K562 (cell line): ENCODE results near the gene EGFR. TPM values are rescaled to one million over a fixed set of nuclear protein-coding genes. Genes with fewer than 3 reads are reported as not detected.

ENCODE experiments used
- ATAC-seq: fragments of 200-7000 bp; cut with Tn5 transposase; 3 replicates; pipeline ENCODE4 v1.9.1; 2020; ENCODE audit warnings: moderate library complexity
- BruUV-seq: library from RNA; stranded (reverse); fragments of 400-500 nt; replicated peaks from 2 replicates; lab custom pipeline; 2021; lab: Mats Ljungman, UMichigan
- CTCF ChIA-PET: fragments of 300-600 bp; formaldehyde crosslinking; extraction: SDS; loops from one replicate; lab custom pipeline; 2021; ENCODE audit warnings: low intra/inter-chr PET ratio; lab: Yijun Ruan, JAX
- POLR2A ChIA-PET: fragments of 300-600, 350-650 bp; sonication (Branson Sonifier 250); formaldehyde crosslinking; extraction: SDS; loops from one replicate; lab custom pipeline; 2021; ENCODE audit warnings: antibody characterized with exemption, inconsistent platforms; lab: Yijun Ruan, JAX
- DNase-seq, 4 experiments: peaks; one replicate each; pipeline versions ENCODE4 v3.0.0 to v3.0.0-alpha.2; 2011 to 2018; ENCODE audit warnings: low spot score in 3 of 4, mixed read lengths in 3 of 4; ENCODE audit errors: extremely low read depth in 1 of 4
- FAIRE-seq: peaks from 2 replicates; lab custom pipeline; 2011; peaks lifted over from hg19 to GRCh38; lab: Jason Lieb, UNC
- H2AFZ ChIP-seq: 2 replicates; pipeline ENCODE4 v1.6.0; 2011; ENCODE audit warnings: low read depth, low read length, control low read depth, inconsistent platforms
- H3K27ac ChIP-seq: fragments of 200-600 bp; 3 replicates; pipeline ENCODE4 v1.8.0; 2011; ENCODE audit warnings: low read depth, mild to moderate bottlenecking, control low read depth, inconsistent platforms, low read length, moderate library complexity, mixed read lengths; ENCODE audit errors: extremely low read depth
- H3K27me3 ChIP-seq, 2 experiments: fragments of 300-600 bp in 1 of 2; 2 replicates in 1 of 2; 3 replicates in 1 of 2; pipeline versions ENCODE4 v1.6.0 to v1.8.0; 2011; ENCODE audit warnings: inconsistent platforms in 2 of 2, low read length in 2 of 2, mild to moderate bottlenecking in 1 of 2, mixed read lengths in 1 of 2, moderate library complexity in 1 of 2; ENCODE audit not compliant: control insufficient read depth in 2 of 2, insufficient read depth in 2 of 2
- H3K36me3 ChIP-seq: fragments of 300-600 bp; 3 replicates; pipeline ENCODE4 v1.8.0; 2011; ENCODE audit warnings: mild to moderate bottlenecking, low read length, inconsistent platforms; ENCODE audit not compliant: control insufficient read depth, insufficient read depth
- H3K4me1 ChIP-seq, 2 experiments: fragments of 200-600 bp in 1 of 2; replicated peaks in 1 of 2; 2 replicates in 1 of 2; 3 replicates in 1 of 2; pipeline versions ENCODE4 v1.5.1 to v1.8.0; 2011; ENCODE audit warnings: inconsistent platforms in 2 of 2, low read length in 2 of 2, mild to moderate bottlenecking in 1 of 2, mixed read lengths in 1 of 2, moderate library complexity in 1 of 2; ENCODE audit not compliant: control insufficient read depth in 2 of 2, insufficient read depth in 2 of 2
- H3K4me2 ChIP-seq: 2 replicates; pipeline ENCODE4 v1.6.1; 2011; ENCODE audit warnings: low read length, control low read depth, inconsistent platforms, mixed read lengths; ENCODE audit not compliant: insufficient read depth
- H3K4me3 ChIP-seq: fragments of 200-600 bp; sonication (generic), shearing (Covaris generic); 2 replicates; pipeline ENCODE4 v1.5.1; 2016; ENCODE audit warnings: control low read depth, inconsistent platforms
- H3K79me2 ChIP-seq: fragments of 200-600 bp; 3 replicates; pipeline ENCODE4 v1.8.0; 2011; ENCODE audit warnings: low read length, inconsistent platforms; ENCODE audit not compliant: control insufficient read depth, insufficient read depth
- H3K9ac ChIP-seq, 2 experiments: 2 replicates each; pipeline versions ENCODE4 v1.6.0 to v1.6.1; 2011; ENCODE audit warnings: low read depth in 2 of 2, low read length in 2 of 2, control low read depth in 1 of 2, inconsistent platforms in 1 of 2, mild to moderate bottlenecking in 1 of 2, mixed read lengths in 1 of 2; ENCODE audit not compliant: insufficient read depth in 1 of 2
- H3K9me1 ChIP-seq: one replicate; pipeline ENCODE4 v1.6.0; 2011; ENCODE audit warnings: inconsistent platforms, mild to moderate bottlenecking, low read length, moderate library complexity; ENCODE audit not compliant: control insufficient read depth, insufficient read depth
- H3K9me3 ChIP-seq: replicated peaks from 2 replicates; pipeline ENCODE4 v1.5.1; 2011; ENCODE audit warnings: low read depth, low read length, inconsistent platforms; ENCODE audit not compliant: control insufficient read depth, insufficient read depth
- H4K20me1 ChIP-seq: replicated peaks from 2 replicates; pipeline ENCODE4 v1.6.1; 2011; ENCODE audit warnings: low read length, inconsistent platforms, mixed read lengths; ENCODE audit not compliant: control insufficient read depth, insufficient read depth
- E2F6 ChIP-seq, 2 experiments: IDR thresholded peaks; 2 replicates each; pipeline ENCODE4 v1.6.1; 2011; ENCODE audit warnings: borderline replicate concordance in 1 of 2, control low read depth in 1 of 2, low read depth in 1 of 2, low read length in 1 of 2, mild to moderate bottlenecking in 1 of 2, mixed read lengths in 1 of 2, moderate library complexity in 1 of 2; ENCODE audit not compliant: insufficient read depth in 1 of 2, insufficient read length in 1 of 2, poor library complexity in 1 of 2, severe bottlenecking in 1 of 2; ENCODE audit errors: extremely low read depth in 1 of 2
- MAFF ChIP-seq: IDR thresholded peaks from 2 replicates; pipeline ENCODE4 v1.6.1; 2012; ENCODE audit warnings: low read length, improper control_type of control experiment
- NUFIP1 ChIP-seq: fragments of 450-650 bp; IDR thresholded peaks from 2 replicates; pipeline ENCODE4 v1.6.1; 2018; ENCODE audit not compliant: partially characterized antibody
- RBM34 ChIP-seq: fragments of 200-400 bp; formaldehyde crosslinking; IDR thresholded peaks from 2 replicates; pipeline ENCODE4 v1.6.1; 2018; ENCODE audit warnings: low read length, borderline replicate concordance; ENCODE audit not compliant: insufficient read depth
- WGBS: fragments of 100-300 bp; shearing (Covaris generic); methylation state at CpG from one replicate; pipeline ENCODE4 v1.1.6; 2016; ENCODE audit warnings: low coverage, mixed read lengths; ENCODE audit not compliant: insufficient coverage; ENCODE audit errors: missing lambda C conversion rate; 5-methylcytosine and 5-hydroxymethylcytosine counted together
- in situ Hi-C: fragments of 300-500 bp; cut with MboI; formaldehyde crosslinking; loops from 4 replicates; pipeline ENCODE4 v1.15.0; 2018; ENCODE audit warnings: inconsistent platforms, mixed read lengths
- intact Hi-C: fragments of 100-400 bp; cut with micrococcal nuclease; formaldehyde crosslinking; loops from 2 replicates; pipeline ENCODE4 v1.14.2; 2022
- polyA plus RNA-seq, 8 experiments: library from polyadenylated mRNA; depleted of rRNA in 4 of 8; stranded (reverse) in 5 of 8; unstranded in 3 of 8; fragments of >200 nt; fragmentation: Nextera tagmentation in 2 of 8; fragmentation: Illumina TruSeq in 1 of 8; extraction: Ambion mirVana in 2 of 8; extraction: Trizol in 1 of 8; gene quantifications; 2 replicates each; pipeline versions ENCODE4 v1.2.1 to v1.2.3, GENCODE V29; 2011 to 2014; ENCODE audit warnings: inconsistent platforms in 1 of 8, missing spikeins in 1 of 8
- total RNA-seq, 7 experiments: library from RNA; depleted of rRNA in 6 of 7; stranded (reverse); fragments of >200 nt in 6 of 7; fragmentation: Illumina TruSeq in 2 of 7; extraction: Trizol in 2 of 7; gene quantifications; 2 replicates each; pipeline versions ENCODE4 v1.2.1 to v1.2.3, GENCODE V29; 2011 to 2021; ENCODE audit warnings: low replicate concordance in 1 of 7
- TF ChIP-seq, protein P1 (sequence below): fragments of 200-400 bp; formaldehyde crosslinking; IDR thresholded peaks from 2 replicates; pipeline ENCODE4 v1.6.1; 2017; ENCODE audit warnings: mild to moderate bottlenecking, low read depth, low read length, moderate library complexity

The EGFR gene
- total and polyA plus RNA-seq, 9 of the 15 experiments (the other 6 are each of a cell fraction or from before 2014, with no cell fraction given) = 0.13 TPM; not detected in 8

DNA sequence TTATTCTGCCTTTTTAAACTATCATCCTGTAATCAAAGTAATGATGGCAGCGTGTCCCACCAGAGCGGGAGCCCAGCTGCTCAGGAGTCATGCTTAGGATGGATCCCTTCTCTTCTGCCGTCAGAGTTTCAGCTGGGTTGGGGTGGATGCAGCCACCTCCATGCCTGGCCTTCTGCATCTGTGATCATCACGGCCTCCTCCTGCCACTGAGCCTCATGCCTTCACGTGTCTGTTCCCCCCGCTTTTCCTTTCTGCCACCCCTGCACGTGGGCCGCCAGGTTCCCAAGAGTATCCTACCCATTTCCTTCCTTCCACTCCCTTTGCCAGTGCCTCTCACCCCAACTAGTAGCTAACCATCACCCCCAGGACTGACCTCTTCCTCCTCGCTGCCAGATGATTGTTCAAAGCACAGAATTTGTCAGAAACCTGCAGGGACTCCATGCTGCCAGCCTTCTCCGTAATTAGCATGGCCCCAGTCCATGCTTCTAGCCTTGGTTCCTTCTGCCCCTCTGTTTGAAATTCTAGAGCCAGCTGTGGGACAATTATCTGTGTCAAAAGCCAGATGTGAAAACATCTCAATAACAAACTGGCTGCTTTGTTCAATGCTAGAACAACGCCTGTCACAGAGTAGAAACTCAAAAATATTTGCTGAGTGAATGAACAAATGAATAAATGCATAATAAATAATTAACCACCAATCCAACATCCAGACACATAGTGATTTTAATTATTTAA is 151.7 kb downstream of the EGFR start (continued):
- TF ChIP-seq, protein P1, sequence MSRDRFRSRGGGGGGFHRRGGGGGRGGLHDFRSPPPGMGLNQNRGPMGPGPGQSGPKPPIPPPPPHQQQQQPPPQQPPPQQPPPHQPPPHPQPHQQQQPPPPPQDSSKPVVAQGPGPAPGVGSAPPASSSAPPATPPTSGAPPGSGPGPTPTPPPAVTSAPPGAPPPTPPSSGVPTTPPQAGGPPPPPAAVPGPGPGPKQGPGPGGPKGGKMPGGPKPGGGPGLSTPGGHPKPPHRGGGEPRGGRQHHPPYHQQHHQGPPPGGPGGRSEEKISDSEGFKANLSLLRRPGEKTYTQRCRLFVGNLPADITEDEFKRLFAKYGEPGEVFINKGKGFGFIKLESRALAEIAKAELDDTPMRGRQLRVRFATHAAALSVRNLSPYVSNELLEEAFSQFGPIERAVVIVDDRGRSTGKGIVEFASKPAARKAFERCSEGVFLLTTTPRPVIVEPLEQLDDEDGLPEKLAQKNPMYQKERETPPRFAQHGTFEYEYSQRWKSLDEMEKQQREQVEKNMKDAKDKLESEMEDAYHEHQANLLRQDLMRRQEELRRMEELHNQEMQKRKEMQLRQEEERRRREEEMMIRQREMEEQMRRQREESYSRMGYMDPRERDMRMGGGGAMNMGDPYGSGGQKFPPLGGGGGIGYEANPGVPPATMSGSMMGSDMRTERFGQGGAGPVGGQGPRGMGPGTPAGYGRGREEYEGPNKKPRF = no peak
- no peak for TF ChIP-seq MAFF
- TF ChIP-seq, all 486 proteins: peak for 0

DNA sequence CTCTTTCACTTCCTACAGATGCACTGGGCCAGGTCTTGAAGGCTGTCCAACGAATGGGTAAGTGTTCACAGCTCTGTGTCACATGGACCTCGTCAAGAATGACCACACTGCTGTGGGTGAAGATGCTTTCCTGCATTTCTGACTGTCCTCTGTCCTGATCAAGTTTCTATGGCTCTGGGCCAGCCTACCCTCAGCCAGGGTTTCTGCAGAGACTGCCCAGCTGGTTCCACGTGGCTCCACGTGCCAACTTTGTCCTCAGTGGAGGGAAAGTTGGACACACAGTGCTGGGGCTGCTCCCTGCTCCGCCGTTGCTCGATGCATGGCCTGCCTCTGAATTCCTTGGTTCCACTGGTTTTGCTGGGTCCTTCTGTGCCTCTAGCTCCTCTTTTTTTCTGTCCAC is 152.3 kb downstream of the EGFR start:
- TF ChIP-seq E2F6 (IDR thresholded peaks at IDR 0.05; ENCODE audit: borderline replicate concordance in 1 of 2, extremely low read depth in 1 of 2, insufficient read depth in 1 of 2, insufficient read length in 1 of 2, low read depth in 1 of 2, low read length in 1 of 2, poor library complexity in 1 of 2, severe bottlenecking in 1 of 2) (peak in 1 of 2 experiments; percentile 55), RBM34 (no peak), NUFIP1 (no peak)
- ATAC-seq (no peak), FAIRE-seq (no peak), DNase-seq (no peak)
- POLR2A ChIA-PET = no interaction called here
- Histone ChIP-seq H3K27ac (no peak overlapping the region), H2AFZ (no peak overlapping the region), H3K4me1 (no peaks in the 10 kb centered on the region), H3K9me3 (no peaks in the 10 kb centered on the region), H3K4me2 (no peak overlapping the region), H3K79me2 (no peaks in the 10 kb centered on the region), H3K36me3 (no peaks in the 10 kb centered on the region), H3K4me3 (no peak overlapping the region), H4K20me1 (no peaks in the 10 kb centered on the region), H3K9me1 (no peaks in the 10 kb centered on the region), H3K9ac (no peak overlapping the region), H3K27me3 (peaks cover 9 to 23% of the 10 kb centered on the region in 2 experiments)
- no TSS peak for BruUV-seq
- CTCF ChIA-PET = no interaction called here
- in situ Hi-C loops = no loop called here
- intact Hi-C loops = loop anchor here (10.0 kb wide), 1 partner anchor 84 kb away; no protein-coding TSS in a partner anchor
- 0% methylated on average over 5 of the region's 7 CpGs for WGBS
